ENCODE results near the gene RTEL1.

The RTEL1 gene

DNA sequence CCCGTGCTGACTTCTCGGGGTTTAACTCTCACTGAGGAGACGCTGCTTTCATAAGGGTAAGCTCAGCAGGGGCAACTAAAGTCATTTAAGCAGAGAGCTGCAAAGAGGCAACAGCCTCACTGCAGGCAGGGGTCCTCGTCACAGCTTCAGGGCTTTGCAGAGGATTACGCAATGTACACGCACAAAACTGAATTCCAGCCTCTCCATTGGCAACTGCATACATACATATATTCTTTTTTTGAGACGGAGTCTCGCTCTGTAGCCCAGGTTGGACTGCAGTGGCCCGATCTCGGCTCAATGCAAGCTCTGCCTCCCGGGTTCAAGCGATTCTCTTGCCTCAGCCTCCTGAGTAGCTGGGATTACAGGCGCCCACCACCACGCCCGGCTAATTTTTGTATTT is 33.6 kb upstream of the RTEL1 start (continued):
- TF ChIP-seq PPARA (CRISPR knock-in tag; IDR thresholded peaks at IDR 0.05; ENCODE audit: borderline replicate concordance) (no peak), ISL1 (CRISPR knock-in tag; IDR thresholded peaks at IDR 0.05) (no peak), TCF4 (CRISPR knock-in tag; IDR thresholded peaks at IDR 0.05; ENCODE audit: borderline replicate concordance) (no peak), CSDC2 (CRISPR knock-in tag; IDR thresholded peaks at IDR 0.05) (no peak)
- TF ChIP-seq, protein P1, sequence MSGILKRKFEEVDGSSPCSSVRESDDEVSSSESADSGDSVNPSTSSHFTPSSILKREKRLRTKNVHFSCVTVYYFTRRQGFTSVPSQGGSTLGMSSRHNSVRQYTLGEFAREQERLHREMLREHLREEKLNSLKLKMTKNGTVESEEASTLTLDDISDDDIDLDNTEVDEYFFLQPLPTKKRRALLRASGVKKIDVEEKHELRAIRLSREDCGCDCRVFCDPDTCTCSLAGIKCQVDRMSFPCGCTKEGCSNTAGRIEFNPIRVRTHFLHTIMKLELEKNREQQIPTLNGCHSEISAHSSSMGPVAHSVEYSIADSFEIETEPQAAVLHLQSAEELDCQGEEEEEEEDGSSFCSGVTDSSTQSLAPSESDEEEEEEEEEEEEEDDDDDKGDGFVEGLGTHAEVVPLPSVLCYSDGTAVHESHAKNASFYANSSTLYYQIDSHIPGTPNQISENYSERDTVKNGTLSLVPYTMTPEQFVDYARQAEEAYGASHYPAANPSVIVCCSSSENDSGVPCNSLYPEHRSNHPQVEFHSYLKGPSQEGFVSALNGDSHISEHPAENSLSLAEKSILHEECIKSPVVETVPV (CRISPR knock-in tag; IDR thresholded peaks at IDR 0.05) = no peak

DNA sequence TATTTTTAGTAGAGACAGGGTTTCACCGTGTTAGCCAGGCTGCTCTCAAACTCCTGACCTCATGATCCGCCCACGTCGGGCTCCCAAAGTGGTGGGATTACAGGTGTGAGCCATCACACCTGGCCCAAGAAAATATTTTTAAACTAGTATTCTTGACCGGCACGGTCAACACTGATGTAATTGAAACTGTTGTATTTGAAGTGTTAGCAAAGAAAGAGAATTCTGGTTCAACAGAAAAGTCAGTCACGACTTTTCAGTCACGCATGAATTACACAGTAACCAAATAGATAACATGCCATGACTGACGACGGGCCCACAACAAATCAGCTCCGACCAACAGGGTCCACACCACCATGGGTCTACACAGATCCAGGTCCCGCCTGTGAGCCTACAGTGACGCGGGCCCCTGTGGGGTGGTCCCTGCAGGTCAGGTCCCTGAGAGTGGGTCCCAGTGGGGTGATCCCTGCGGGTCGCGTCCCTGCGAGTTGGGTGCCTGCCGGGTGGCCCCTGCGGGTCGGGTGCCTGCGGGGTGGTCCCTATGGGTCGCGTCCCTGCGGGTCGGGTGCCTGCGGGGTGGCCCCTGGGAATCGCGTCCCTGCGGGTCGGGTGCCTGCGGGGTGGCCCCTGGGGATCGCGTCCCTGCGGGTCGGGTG is 32.2 kb upstream of the RTEL1 start:
- TF ChIP-seq TCF4 (CRISPR knock-in tag; IDR thresholded peaks at IDR 0.05; ENCODE audit: borderline replicate concordance) (no peak), RARB (CRISPR knock-in tag; IDR thresholded peaks at IDR 0.05) (no peak), ZNF70 (CRISPR knock-in tag; IDR thresholded peaks at IDR 0.05) (no peak)
- TF ChIP-seq, protein P1 (CRISPR knock-in tag; IDR thresholded peaks at IDR 0.05) = no peak
- ATAC-seq = no peak

DNA sequence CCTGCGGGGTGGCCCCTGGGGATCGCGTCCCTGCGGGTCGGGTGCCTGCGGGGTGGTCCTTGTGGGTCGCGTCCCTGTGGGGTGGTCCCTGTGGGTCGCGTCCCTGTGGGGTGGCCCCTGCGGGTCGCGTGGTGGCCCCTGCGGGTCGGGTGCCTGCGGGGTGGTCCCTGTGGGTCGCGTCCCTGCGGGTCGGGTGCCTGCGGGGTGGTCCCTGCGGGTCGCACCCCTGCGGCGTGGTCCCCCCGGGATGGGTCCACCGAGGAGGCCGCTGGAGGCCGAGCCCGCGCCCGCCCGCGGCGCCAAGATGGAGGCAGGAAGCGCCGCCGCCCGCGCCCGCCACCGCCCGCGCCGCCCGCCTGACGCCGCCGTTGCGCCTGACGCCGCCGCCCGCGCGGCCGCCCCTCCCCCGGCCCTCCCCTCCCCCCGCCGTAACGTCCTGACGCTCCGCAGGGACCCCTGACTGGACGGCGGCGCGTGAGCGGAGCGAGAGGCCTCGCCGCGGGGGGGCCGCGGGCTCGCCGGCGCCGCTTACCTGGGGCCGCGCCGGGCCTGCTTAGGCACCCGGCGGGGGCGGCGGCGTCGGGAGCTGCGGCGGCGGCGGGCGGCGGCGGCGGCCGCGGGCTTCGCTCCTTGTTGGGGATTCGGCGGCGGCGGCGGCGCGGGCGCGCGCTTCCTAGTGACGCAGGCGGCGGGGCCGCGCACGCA is 31.5 kb upstream of the RTEL1 start, which contains the start of gene GMEB2:
Gene GMEB2, minus strand, starts transcription at position 678 of the 705 bp plus-strand sequence. CDS start 7,704 bp downstream, outside the sequence.
- TF ChIP-seq ZFP3 (CRISPR knock-in tag; IDR thresholded peaks at IDR 0.05) = no peak
- TF ChIP-seq ZNF565 (CRISPR knock-in tag; conservative IDR thresholded peaks at IDR 0.05; ENCODE audit: low read depth) = no peak
- TF ChIP-seq, protein P1 (CRISPR knock-in tag; IDR thresholded peaks at IDR 0.05) = no peak
- TF ChIP-seq SNAI2 (CRISPR knock-in tag; IDR thresholded peaks at IDR 0.05) = no peak
- no peak for TF ChIP-seq ESRRG (CRISPR knock-in tag; IDR thresholded peaks at IDR 0.05)
- no peak for TF ChIP-seq PPARA (CRISPR knock-in tag; IDR thresholded peaks at IDR 0.05; ENCODE audit: borderline replicate concordance)

DNA sequence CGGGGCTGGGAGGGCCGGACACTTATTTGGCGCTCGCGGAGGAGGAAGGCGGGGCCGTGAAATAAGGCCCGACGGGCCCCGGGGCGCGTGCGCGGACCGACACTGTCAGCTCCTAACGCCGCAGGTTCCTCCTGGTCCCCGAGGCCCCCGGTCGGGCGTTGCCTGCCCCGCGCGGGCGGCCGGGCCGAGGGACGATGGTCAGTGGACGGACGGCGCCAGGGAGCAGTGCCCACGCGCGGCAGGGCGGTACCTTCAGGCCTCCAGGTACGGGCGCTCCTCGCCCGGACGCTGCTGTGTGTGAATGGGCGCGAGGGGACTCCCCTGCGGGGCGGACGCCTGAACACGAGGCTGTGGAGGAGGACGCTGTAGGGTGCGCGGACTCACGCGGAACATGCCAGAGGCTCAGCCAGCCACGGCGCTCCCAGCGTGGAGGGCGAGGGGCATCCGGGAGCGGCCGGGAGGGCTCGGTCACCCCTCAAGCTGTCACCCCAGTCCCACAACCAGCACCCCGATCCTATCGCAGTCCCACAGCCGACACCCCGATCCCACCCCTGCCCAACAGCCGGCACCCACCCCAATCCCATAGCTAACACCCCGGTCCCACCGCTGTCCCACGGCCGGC is 30.9 kb upstream of the RTEL1 start:
- peak; percentile 77 for ATAC-seq
- TF ChIP-seq TCF4 (CRISPR knock-in tag; IDR thresholded peaks at IDR 0.05; ENCODE audit: borderline replicate concordance) = no peak
- no peak for TF ChIP-seq ISL1 (CRISPR knock-in tag; IDR thresholded peaks at IDR 0.05)
- TF ChIP-seq ZFP30 (CRISPR knock-in tag; IDR thresholded peaks at IDR 0.05) = no peak
- TF ChIP-seq, protein P2, sequence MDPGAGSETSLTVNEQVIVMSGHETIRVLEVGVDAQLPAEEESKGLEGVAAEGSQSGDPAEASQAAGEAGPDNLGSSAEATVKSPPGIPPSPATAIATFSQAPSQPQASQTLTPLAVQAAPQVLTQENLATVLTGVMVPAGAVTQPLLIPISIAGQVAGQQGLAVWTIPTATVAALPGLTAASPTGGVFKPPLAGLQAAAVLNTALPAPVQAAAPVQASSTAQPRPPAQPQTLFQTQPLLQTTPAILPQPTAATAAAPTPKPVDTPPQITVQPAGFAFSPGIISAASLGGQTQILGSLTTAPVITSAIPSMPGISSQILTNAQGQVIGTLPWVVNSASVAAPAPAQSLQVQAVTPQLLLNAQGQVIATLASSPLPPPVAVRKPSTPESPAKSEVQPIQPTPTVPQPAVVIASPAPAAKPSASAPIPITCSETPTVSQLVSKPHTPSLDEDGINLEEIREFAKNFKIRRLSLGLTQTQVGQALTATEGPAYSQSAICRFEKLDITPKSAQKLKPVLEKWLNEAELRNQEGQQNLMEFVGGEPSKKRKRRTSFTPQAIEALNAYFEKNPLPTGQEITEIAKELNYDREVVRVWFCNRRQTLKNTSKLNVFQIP (CRISPR knock-in tag; IDR thresholded peaks at IDR 0.05; ENCODE audit: borderline replicate concordance, low read depth) = no peak
- no peak for TF ChIP-seq ZNF565 (CRISPR knock-in tag; conservative IDR thresholded peaks at IDR 0.05; ENCODE audit: low read depth)

More for the DNA sequence above, 31.5 kb upstream of the RTEL1 start, which contains the start of gene GMEB2:
- ATAC-seq = peak; percentile 35

DNA sequence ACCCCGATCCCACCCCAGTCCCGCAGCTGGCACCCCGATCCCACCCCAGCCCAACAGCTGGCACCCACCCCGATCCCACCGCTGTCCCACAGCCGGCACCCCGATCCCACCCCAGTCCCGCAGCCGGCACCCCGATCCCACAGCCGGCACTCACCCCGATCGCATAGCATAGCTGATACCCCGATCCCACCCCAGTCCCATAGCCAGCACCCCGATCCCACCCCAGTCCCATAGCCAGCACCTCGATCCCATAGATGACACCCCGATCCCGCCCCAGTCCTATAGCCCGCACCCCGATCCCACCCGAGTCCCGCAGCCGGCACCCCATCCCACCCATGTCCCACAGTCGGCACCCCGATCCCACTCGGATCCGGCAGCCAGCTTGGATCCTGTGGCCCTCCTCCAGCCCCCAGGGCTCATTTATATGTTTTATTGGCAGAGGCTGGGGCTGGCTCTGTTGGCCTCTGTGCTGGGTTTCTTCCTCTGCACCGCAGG is 30.3 kb upstream of the RTEL1 start:
- ATAC-seq = peak; percentile 53
- TF ChIP-seq ZNF8 (CRISPR knock-in tag; IDR thresholded peaks at IDR 0.05) (no peak), ARNTL (CRISPR knock-in tag; IDR thresholded peaks at IDR 0.05; ENCODE audit: borderline replicate concordance, low read depth) (no peak), BACH2 (CRISPR knock-in tag; IDR thresholded peaks at IDR 0.05; ENCODE audit: borderline replicate concordance) (no peak), ZFP30 (CRISPR knock-in tag; IDR thresholded peaks at IDR 0.05) (no peak), ZNF70 (CRISPR knock-in tag; IDR thresholded peaks at IDR 0.05) (no peak), SNAI2 (CRISPR knock-in tag; IDR thresholded peaks at IDR 0.05) (no peak), ZFP3 (CRISPR knock-in tag; IDR thresholded peaks at IDR 0.05) (no peak), CSDC2 (CRISPR knock-in tag; IDR thresholded peaks at IDR 0.05) (no peak), ZNF565 (CRISPR knock-in tag; conservative IDR thresholded peaks at IDR 0.05; ENCODE audit: low read depth) (no peak), RARB (CRISPR knock-in tag; IDR thresholded peaks at IDR 0.05) (no peak), TCF4 (CRISPR knock-in tag; IDR thresholded peaks at IDR 0.05; ENCODE audit: borderline replicate concordance) (no peak), PPARA (CRISPR knock-in tag; IDR thresholded peaks at IDR 0.05; ENCODE audit: borderline replicate concordance) (no peak), ESRRG (CRISPR knock-in tag; IDR thresholded peaks at IDR 0.05) (no peak)
- TF ChIP-seq, protein P1 (CRISPR knock-in tag; IDR thresholded peaks at IDR 0.05) = no peak
- TF ChIP-seq, protein P3, sequence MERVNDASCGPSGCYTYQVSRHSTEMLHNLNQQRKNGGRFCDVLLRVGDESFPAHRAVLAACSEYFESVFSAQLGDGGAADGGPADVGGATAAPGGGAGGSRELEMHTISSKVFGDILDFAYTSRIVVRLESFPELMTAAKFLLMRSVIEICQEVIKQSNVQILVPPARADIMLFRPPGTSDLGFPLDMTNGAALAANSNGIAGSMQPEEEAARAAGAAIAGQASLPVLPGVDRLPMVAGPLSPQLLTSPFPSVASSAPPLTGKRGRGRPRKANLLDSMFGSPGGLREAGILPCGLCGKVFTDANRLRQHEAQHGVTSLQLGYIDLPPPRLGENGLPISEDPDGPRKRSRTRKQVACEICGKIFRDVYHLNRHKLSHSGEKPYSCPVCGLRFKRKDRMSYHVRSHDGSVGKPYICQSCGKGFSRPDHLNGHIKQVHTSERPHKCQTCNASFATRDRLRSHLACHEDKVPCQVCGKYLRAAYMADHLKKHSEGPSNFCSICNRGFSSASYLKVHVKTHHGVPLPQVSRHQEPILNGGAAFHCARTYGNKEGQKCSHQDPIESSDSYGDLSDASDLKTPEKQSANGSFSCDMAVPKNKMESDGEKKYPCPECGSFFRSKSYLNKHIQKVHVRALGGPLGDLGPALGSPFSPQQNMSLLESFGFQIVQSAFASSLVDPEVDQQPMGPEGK (CRISPR knock-in tag; IDR thresholded peaks at IDR 0.05; ENCODE audit: borderline replicate concordance) = no peak
- TF ChIP-seq, protein P4, sequence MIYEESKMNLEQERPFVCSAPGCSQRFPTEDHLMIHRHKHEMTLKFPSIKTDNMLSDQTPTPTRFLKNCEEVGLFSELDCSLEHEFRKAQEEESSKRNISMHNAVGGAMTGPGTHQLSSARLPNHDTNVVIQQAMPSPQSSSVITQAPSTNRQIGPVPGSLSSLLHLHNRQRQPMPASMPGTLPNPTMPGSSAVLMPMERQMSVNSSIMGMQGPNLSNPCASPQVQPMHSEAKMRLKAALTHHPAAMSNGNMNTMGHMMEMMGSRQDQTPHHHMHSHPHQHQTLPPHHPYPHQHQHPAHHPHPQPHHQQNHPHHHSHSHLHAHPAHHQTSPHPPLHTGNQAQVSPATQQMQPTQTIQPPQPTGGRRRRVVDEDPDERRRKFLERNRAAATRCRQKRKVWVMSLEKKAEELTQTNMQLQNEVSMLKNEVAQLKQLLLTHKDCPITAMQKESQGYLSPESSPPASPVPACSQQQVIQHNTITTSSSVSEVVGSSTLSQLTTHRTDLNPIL (CRISPR knock-in tag; IDR thresholded peaks at IDR 0.05; ENCODE audit: low read depth) = no peak

Measured in SK-N-SH treated with all-trans-retinoic acid at 6 μM for 48 hours (cell line).